ENCODE results near the gene ZEB2. TPM values are rescaled to one million over a fixed set of nuclear protein-coding genes. Genes with fewer than 3 reads are reported as not detected.
A peak's percentile ranks its signal among the peaks of the same experiment; 100 is the strongest.

The ZEB2 gene
- total RNA-seq, 4 donors from 2014 or later, result 148 to 290 (median 218) TPM

- no peaks in the 10 kb centered on the region for H3K27me3 ChIP-seq
- no peaks in the 10 kb centered on the region for H3K36me3 ChIP-seq
- WGBS, 2 donors, result 55 to 64% methylated on average over 6 of the region's 6 CpGs
- peaks cover 0 to 97% (median 63%) of the 10 kb centered on the region in 4 donors for H3K4me1 ChIP-seq
- no peak overlapping the region for H3K4me3 ChIP-seq
- peak overlapping the region; percentile 67 to 90 (median 80) for H3K27ac ChIP-seq
- TF ChIP-seq POLR2A (IDR thresholded peaks at IDR 0.05) (no peak), EP300 (IDR thresholded peaks at IDR 0.05) (no peak), CTCF (IDR thresholded peaks at IDR 0.05) (no peak)
- DNase-seq (ENCODE audit: low spot score in 2 of 2), result no peak
- no peaks in the 10 kb centered on the region for H3K9me3 ChIP-seq
Observed at GRCh38 chr2:144429396-144430112, 90.4 kb downstream of the ZEB2 start.

GRCh38 chr2:144426981-144427479 lies 92.9 kb downstream of the ZEB2 start:
- Histone ChIP-seq H3K4me1 (peaks cover 0 to 71% (median 44%) of the 10 kb centered on the region in 4 donors), H3K9me3 (no peaks in the 10 kb centered on the region), H3K4me3 (no peak overlapping the region), H3K27ac (peak overlapping the region; percentile 39 to 90 (median 70)), H3K36me3 (peaks cover 0 to 11% (median 0%) of the 10 kb centered on the region in 3 donors), H3K27me3 (no peaks in the 10 kb centered on the region)
- no peak for DNase-seq (ENCODE audit: low spot score in 2 of 2)
- no peak for TF ChIP-seq CTCF (IDR thresholded peaks at IDR 0.05)
- TF ChIP-seq EP300 (IDR thresholded peaks at IDR 0.05), result peak in 1 of 2 donors; percentile 29
- WGBS, 2 donors, result 27 to 28% methylated on average over 4 of the region's 4 CpGs

GRCh38 chr2:144426355-144426754 lies 93.6 kb downstream of the ZEB2 start:
- peaks cover 0 to 65% (median 42%) of the 10 kb centered on the region in 4 donors for H3K4me1 ChIP-seq
- WGBS, 2 donors, result 36 to 38% methylated on average over 1 of the region's 1 CpG
- DNase-seq (ENCODE audit: low spot score in 2 of 2), result no peak
- no peak overlapping the region for H3K4me3 ChIP-seq
- peaks cover 0 to 11% (median 0%) of the 10 kb centered on the region in 3 donors for H3K36me3 ChIP-seq
- peak overlapping the region; percentile 22 to 90 (median 74) for H3K27ac ChIP-seq
- no peaks in the 10 kb centered on the region for H3K27me3 ChIP-seq
- no peaks in the 10 kb centered on the region for H3K9me3 ChIP-seq
- TF ChIP-seq CTCF (IDR thresholded peaks at IDR 0.05) (no peak), EP300 (IDR thresholded peaks at IDR 0.05) (peak; percentile 59 to 70)

GRCh38 chr2:144424559-144425240 lies 95.2 kb downstream of the ZEB2 start:
- Histone ChIP-seq H3K4me1 (peaks cover 0 to 50% (median 36%) of the 10 kb centered on the region in 4 donors), H3K36me3 (peaks cover 0 to 28% (median 0%) of the 10 kb centered on the region in 3 donors), H3K9me3 (no peaks in the 10 kb centered on the region), H3K4me3 (no peak overlapping the region), H3K27ac (peak overlapping the region; percentile 22 to 90 (median 74)), H3K27me3 (no peaks in the 10 kb centered on the region)
- no peak for DNase-seq (ENCODE audit: low spot score in 2 of 2)
- 49 to 61% methylated on average over 4 of the region's 4 CpGs for WGBS, 2 donors
- TF ChIP-seq CTCF (IDR thresholded peaks at IDR 0.05) (no peak), EP300 (IDR thresholded peaks at IDR 0.05) (peak; percentile 33 to 60)
